Ovary (tissue), 9 donors: Measurements from ENCODE around the gene HP1BP3. TPM values are rescaled to one million over a fixed set of nuclear protein-coding genes. Genes with fewer than 3 reads are reported as not detected.

Experiments
- DNase-seq, 5 donors: peaks; one replicate each; pipeline ENCODE4 v3.0.0-alpha.2; 2019 to 2020
- H3K27ac ChIP-seq, 2 donors: fragments of 200-600 bp; one replicate each; pipeline versions ENCODE4 v1.5.1 to v1.8.0; 2019 to 2022
- H3K27me3 ChIP-seq: fragments of 200-600 bp; one replicate; pipeline ENCODE4 v1.8.0; 2022
- H3K36me3 ChIP-seq: fragments of 200-600 bp; sonication (generic); one replicate; pipeline ENCODE4 v1.5.1; 2019
- H3K4me1 ChIP-seq: one replicate; pipeline ENCODE4 v1.8.1; 2013; ENCODE audit warnings: mild to moderate bottlenecking, moderate library complexity; ENCODE audit not compliant: insufficient read depth
- H3K4me3 ChIP-seq: fragments of 200-600 bp; sonication (generic); one replicate; pipeline ENCODE4 v1.5.1; 2017
- H3K9me3 ChIP-seq, 2 donors: fragments of 200-600 bp in 1 of 2; sonication (generic) in 1 of 2; one replicate each; pipeline versions ENCODE4 v1.5.1 to v1.8.1; 2013 to 2019; ENCODE audit warnings: mild to moderate bottlenecking in 1 of 2, moderate library complexity in 1 of 2
- EP300 ChIP-seq: sonication (generic); formaldehyde crosslinking; IDR thresholded peaks from one replicate; pipeline ENCODE4 v1.6.1; 2017; ENCODE audit warnings: antibody characterized with exemption
- POLR2A ChIP-seq: fragments of 450-650 bp; IDR thresholded peaks from one replicate; pipeline ENCODE4 v1.6.1; 2017; ENCODE audit warnings: antibody characterized with exemption, mild to moderate bottlenecking, moderate library complexity
- WGBS, 3 donors: extraction: QIAGEN DNeasy Blood & Tissue Kit in 1 of 3; methylation state at CpG; one replicate each; pipeline versions ENCODE4 v1.1.5 to v1.1.7; 2013 to 2017; 5-methylcytosine and 5-hydroxymethylcytosine counted together
- intact Hi-C, 4 donors: fragments of 100-400 bp; cut with DNase I; formaldehyde crosslinking; loops; one replicate each; pipeline versions ENCODE4 v1.11.0 to v1.15.1; 2022 to 2023
- polyA plus RNA-seq, 2 donors: library from polyadenylated mRNA; stranded (reverse); fragments of 200-250 nt in 1 of 2; fragments of 350-450 nt in 1 of 2; fragmentation: Illumina TruSeq in 1 of 2; extraction: RNeasy Lipid Tissue Mini Kit (QIAGEN cat#74804) in 1 of 2; gene quantifications; one replicate each; pipeline ENCODE4 v1.2.3, GENCODE V29; 2013 to 2014
- total RNA-seq, 7 donors: library from RNA; depleted of rRNA in 2 of 7; stranded (reverse); fragments of >200 nt in 2 of 7; fragmentation: NEBNext Ultra II Directional in 3 of 7; extraction: Animal tissue kit (Norgen Biotek cat#: 25700) in 3 of 7; gene quantifications; one replicate each; pipeline versions ENCODE4 v1.1.0 to v1.2.4, GENCODE V29; 2016 to 2023
- TF ChIP-seq, protein P1 (sequence below), 3 donors: fragments of 450-650 bp in 2 of 3; fragments of 200-600 bp in 1 of 3; IDR thresholded peaks; one replicate each; pipeline versions ENCODE4 v1.5.1 to v1.8.0; 2016 to 2022; ENCODE audit warnings: antibody characterized with exemption in 3 of 3, mild to moderate bottlenecking in 1 of 3
- donor health status: DM: no; HTN: no; CAD: no; lungs with moderate emphysema.
- donor health status: DM: no; HTN: no; CAD: no.
- donor health status: Bipolar disorder and iron deficiency.
- donor health status: DM: yes; HTN: yes; CAD: no.
- donor health status: DM: no; HTN: no; CAD: no.
- donor health status: DM: yes; HTN: yes; CAD: no.

Gene HP1BP3
- total and polyA plus RNA-seq, 9 donors = 162 to 302 (median 211) TPM

DNA sequence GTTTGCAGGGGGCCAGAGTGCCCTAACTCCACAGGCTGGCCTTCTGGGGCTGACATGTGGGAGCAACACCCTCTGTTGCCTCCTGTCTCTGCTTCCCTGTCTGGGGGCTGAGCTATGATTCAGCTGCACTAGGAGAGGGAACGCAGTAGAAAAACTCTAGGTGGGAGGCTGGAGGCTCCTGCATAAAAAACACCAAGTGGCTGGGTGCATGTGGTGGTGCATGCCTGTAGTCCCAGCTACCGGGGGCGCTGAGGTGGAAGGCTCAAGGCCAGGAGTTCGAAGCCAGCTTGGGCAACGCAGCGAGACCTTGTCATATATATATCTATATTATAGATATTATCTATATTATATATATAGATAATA lies 74.9 kb downstream of the HP1BP3 start:
- Histone ChIP-seq H3K4me3 (no peak overlapping the region), H3K36me3 (no peaks in the 10 kb centered on the region), H3K27me3 (no peaks in the 10 kb centered on the region), H3K4me1 (no peaks in the 10 kb centered on the region), H3K27ac (no peak overlapping the region), H3K9me3 (no peaks in the 10 kb centered on the region)
- TF ChIP-seq EP300 (no peak), POLR2A (no peak)
- TF ChIP-seq, protein P1, sequence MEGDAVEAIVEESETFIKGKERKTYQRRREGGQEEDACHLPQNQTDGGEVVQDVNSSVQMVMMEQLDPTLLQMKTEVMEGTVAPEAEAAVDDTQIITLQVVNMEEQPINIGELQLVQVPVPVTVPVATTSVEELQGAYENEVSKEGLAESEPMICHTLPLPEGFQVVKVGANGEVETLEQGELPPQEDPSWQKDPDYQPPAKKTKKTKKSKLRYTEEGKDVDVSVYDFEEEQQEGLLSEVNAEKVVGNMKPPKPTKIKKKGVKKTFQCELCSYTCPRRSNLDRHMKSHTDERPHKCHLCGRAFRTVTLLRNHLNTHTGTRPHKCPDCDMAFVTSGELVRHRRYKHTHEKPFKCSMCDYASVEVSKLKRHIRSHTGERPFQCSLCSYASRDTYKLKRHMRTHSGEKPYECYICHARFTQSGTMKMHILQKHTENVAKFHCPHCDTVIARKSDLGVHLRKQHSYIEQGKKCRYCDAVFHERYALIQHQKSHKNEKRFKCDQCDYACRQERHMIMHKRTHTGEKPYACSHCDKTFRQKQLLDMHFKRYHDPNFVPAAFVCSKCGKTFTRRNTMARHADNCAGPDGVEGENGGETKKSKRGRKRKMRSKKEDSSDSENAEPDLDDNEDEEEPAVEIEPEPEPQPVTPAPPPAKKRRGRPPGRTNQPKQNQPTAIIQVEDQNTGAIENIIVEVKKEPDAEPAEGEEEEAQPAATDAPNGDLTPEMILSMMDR (IDR thresholded peaks at IDR 0.05) = no peak
- no peak for DNase-seq
- intact Hi-C loops = no loop called here
- WGBS, 3 donors = 78 to 90% (median 88%) methylated on average over 6 of the region's 6 CpGs

DNA sequence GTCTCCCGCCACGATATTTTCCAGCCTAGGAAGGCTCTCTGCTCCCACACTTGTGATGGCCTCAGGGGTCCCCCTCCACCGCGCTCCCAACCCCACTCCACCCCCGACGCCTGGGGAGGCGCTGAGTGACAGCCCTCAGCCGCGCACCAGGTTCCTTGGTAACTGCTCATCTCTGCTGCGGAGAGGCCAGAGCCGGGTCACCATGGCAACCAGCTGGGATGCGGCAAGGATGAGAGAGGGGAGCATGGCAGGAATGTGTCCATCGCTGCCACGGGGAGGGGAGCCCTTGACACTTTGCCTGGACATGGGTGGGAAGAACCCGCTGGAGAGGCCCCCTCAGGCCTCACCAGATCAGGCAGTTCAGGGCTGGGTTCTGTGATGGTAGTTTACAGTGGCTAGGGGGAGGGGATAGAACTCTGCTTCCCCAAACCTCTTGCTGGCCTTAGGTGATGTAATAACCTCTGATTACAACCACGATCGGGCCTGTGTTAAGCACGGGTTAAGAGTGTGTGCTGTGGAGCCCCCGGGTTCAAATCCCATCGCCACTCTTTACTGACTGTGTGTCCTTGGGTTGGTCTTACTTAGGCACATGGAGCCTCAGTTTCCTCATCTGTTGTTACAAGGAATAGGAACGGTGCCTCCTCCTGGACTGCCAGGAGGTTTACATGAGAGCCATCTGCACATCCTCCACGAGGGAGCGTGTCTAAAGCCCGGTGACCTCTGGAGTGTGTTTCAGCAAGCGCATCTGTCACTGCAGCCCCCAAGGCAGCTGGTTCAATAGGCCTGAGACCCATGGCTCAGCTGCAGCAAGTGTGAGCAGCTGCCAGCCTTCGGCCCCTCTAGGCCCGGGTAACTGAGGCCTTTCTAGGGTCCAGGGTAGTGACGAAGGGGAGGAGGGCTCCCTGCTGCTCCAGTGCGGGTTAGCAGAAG lies 75.6 kb downstream of the HP1BP3 start:
- intact Hi-C loops = no loop called here
- no peaks in the 10 kb centered on the region for H3K36me3 ChIP-seq
- H3K27me3 ChIP-seq = no peaks in the 10 kb centered on the region
- no peaks in the 10 kb centered on the region for H3K4me1 ChIP-seq
- H3K4me3 ChIP-seq = no peak overlapping the region
- DNase-seq = no peak
- 66 to 74% (median 68%) methylated on average over 29 of the region's 29 CpGs for WGBS, 3 donors
- H3K9me3 ChIP-seq = no peaks in the 10 kb centered on the region
- no peak overlapping the region for H3K27ac ChIP-seq
- TF ChIP-seq EP300 (no peak), POLR2A (no peak)
- TF ChIP-seq, protein P1 (IDR thresholded peaks at IDR 0.05) = no peak

DNA sequence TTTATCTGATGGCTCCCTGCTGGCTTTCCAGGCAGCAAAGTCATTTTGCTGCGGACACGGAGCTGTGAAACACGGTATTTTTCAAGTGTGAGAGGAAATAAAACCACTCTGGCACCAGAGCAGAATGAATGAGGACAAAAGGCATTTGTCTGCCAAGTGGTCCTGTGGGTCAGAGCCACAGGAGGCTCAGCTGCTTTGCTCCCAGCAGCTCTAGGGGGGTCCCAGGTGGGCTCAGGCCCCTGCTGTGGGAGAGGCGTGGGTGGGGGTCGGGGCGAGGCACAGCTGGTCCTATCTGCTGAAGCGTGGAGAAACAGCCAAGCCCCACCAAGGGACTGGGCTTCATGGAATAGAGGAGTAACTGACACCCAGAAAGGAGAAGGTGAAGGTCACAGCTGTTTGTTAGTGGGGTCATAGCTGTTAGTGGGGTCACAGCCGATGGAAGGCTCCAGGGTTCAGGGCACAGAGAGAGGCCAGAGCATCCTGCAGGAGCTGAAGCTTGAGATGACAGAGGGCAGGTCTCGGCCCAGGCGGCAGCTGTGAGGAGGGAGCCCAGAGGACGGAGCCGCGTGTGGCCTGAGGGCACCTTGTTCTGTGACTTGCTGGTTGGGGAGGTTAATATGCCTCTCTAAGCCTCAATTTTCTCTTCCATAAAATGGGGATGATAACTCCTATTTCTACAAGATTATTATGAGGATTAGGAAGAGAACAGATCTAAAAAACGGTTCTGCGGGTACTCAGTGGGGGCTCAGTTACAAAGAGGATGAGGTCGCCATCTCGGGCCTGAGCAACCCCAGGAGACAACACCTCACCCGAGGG lies 76.4 kb downstream of the HP1BP3 start:
- TF ChIP-seq EP300 = no peak
- TF ChIP-seq POLR2A = no peak
- TF ChIP-seq, protein P1 (IDR thresholded peaks at IDR 0.05) = no peak
- intact Hi-C loops = no loop called here
- no peak for DNase-seq
- H3K4me3 ChIP-seq = no peak overlapping the region
- H3K4me1 ChIP-seq = no peaks in the 10 kb centered on the region
- no peaks in the 10 kb centered on the region for H3K9me3 ChIP-seq
- H3K36me3 ChIP-seq = no peaks in the 10 kb centered on the region
- WGBS, 3 donors = 37 to 60% (median 43%) methylated on average over 18 of the region's 18 CpGs
- H3K27ac ChIP-seq = no peak overlapping the region
- no peaks in the 10 kb centered on the region for H3K27me3 ChIP-seq

DNA sequence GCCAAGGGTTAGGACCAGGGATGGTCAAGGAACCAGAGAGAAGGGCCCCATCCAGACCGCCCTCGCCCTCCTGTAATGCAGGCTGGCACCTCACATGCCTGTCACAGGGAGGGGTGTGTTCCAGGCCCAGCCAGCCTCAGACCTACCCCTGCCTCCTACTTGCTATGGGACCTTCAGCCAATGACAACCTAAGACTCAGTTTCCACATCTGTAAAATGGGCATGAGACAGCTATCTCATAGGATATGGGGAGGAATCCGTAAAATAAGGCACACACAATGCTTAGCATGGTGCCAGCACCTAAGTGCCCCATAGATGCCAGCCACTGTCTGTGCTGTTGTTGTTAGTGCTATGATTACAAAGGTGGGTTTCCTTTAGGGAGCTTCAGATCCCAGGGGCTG lies 77.2 kb downstream of the HP1BP3 start:
- no peak overlapping the region for H3K4me3 ChIP-seq
- no peak overlapping the region for H3K27ac ChIP-seq
- DNase-seq = no peak
- H3K9me3 ChIP-seq = no peaks in the 10 kb centered on the region
- no peaks in the 10 kb centered on the region for H3K4me1 ChIP-seq
- TF ChIP-seq EP300 (no peak), POLR2A (no peak)
- TF ChIP-seq, protein P1 (IDR thresholded peaks at IDR 0.05) = no peak
- no peaks in the 10 kb centered on the region for H3K27me3 ChIP-seq
- 89 to 97% (median 96%) methylated on average over 3 of the region's 3 CpGs for WGBS, 3 donors
- intact Hi-C loops = no loop called here
- H3K36me3 ChIP-seq = no peaks in the 10 kb centered on the region
